Suprapubic skin (tissue), 4 donors: ENCODE data around the gene COL11A1. TPM values are rescaled to one million over a fixed set of nuclear protein-coding genes. Genes with fewer than 3 reads are reported as not detected.
"Not testable (repeated sequence)": the region's sequence is repeated elsewhere in the genome, so short reads cannot be mapped to it uniquely, and the experiment has no call there.

Experiments used
- DNase-seq, 2 donors: peaks; one replicate each; pipeline ENCODE4 v3.0.0-alpha.2; 2019; ENCODE audit warnings: low spot score in 2 of 2
- H3K27ac ChIP-seq: fragments of 200-600 bp; sonication (generic); one replicate; pipeline ENCODE4 v1.5.1; 2019
- H3K27me3 ChIP-seq: fragments of 200-600 bp; sonication (generic); one replicate; pipeline ENCODE4 v1.5.1; 2019
- H3K36me3 ChIP-seq: fragments of 200-600 bp; sonication (generic); one replicate; pipeline ENCODE4 v1.5.1; 2019
- H3K4me1 ChIP-seq: fragments of 200-600 bp; sonication (generic); one replicate; pipeline ENCODE4 v1.5.1; 2019
- H3K4me3 ChIP-seq: fragments of 200-600 bp; sonication (generic); one replicate; pipeline ENCODE4 v1.5.1; 2019; ENCODE audit warnings: mild to moderate bottlenecking
- H3K9me3 ChIP-seq: fragments of 200-600 bp; sonication (generic); one replicate; pipeline ENCODE4 v1.5.1; 2019
- CTCF ChIP-seq, 2 donors: fragments of 200-600 bp in 1 of 2; fragments of 450-650 bp in 1 of 2; sonication (generic) in 1 of 2; IDR thresholded peaks; one replicate each; pipeline ENCODE4 v1.5.1; 2016 to 2019; ENCODE audit warnings: antibody characterized with exemption in 2 of 2, mild to moderate bottlenecking in 1 of 2, moderate library complexity in 1 of 2
- EP300 ChIP-seq: sonication (generic); formaldehyde crosslinking; IDR thresholded peaks from one replicate; pipeline ENCODE4 v1.6.1; 2017; ENCODE audit warnings: antibody characterized with exemption
- POLR2A ChIP-seq, 2 donors: fragments of 450-650 bp; IDR thresholded peaks; one replicate each; pipeline ENCODE4 v1.6.1; 2017; ENCODE audit warnings: antibody characterized with exemption in 2 of 2, mild to moderate bottlenecking in 2 of 2, moderate library complexity in 2 of 2
- POLR2AphosphoS5 ChIP-seq, 3 donors: sonication (generic); formaldehyde crosslinking; IDR thresholded peaks; one replicate each; pipeline ENCODE4 v1.6.1; 2017; ENCODE audit warnings: antibody characterized with exemption in 3 of 3
- WGBS: methylation state at CpG from one replicate; pipeline ENCODE4 v1.1.5; 2018; 5-methylcytosine and 5-hydroxymethylcytosine counted together
- total RNA-seq, 4 donors: library from RNA; depleted of rRNA; stranded (reverse); fragments of >200 nt; gene quantifications; one replicate each; pipeline ENCODE4 v1.1.0, GENCODE V29; 2016

COL11A1 gene
- total RNA-seq, 4 donors from 2014 or later: 1.6 to 9.8 (median 1.8) TPM; not detected in 1

- WGBS: 38% methylated on average over 3 of the region's 3 CpGs
- H3K4me1 ChIP-seq: no peaks in the 10 kb centered on the region
- no peaks in the 10 kb centered on the region for H3K36me3 ChIP-seq
- no peaks in the 10 kb centered on the region for H3K27me3 ChIP-seq
- H3K4me3 ChIP-seq: no peak overlapping the region
- TF ChIP-seq EP300 (no peak), POLR2A (IDR thresholded peaks at IDR 0.05) (no peak), CTCF (IDR thresholded peaks at IDR 0.05) (no peak), POLR2AphosphoS5 (IDR thresholded peaks at IDR 0.05) (no peak)
- H3K9me3 ChIP-seq: no peaks in the 10 kb centered on the region
- H3K27ac ChIP-seq: no peak overlapping the region
- no peak for DNase-seq
Observed at GRCh38 chr1:102937401-102937800, 170.9 kb downstream of the COL11A1 start.

- DNase-seq, H3K36me3 ChIP-seq, H3K4me3 ChIP-seq, H3K4me1 ChIP-seq, H3K9me3 ChIP-seq, H3K27me3 ChIP-seq, H3K27ac ChIP-seq: not testable (repeated sequence)
- WGBS: 97% methylated on average over 4 of the region's 9 CpGs
Observed at GRCh38 chr1:102933362-102933761, 175.0 kb downstream of the COL11A1 start.

- Histone ChIP-seq H3K4me3 (no peak overlapping the region), H3K4me1 (no peaks in the 10 kb centered on the region), H3K27me3 (no peaks in the 10 kb centered on the region), H3K27ac (no peak overlapping the region), H3K36me3 (no peaks in the 10 kb centered on the region), H3K9me3 (no peaks in the 10 kb centered on the region)
- WGBS: 0% methylated on average over 1 of the region's 1 CpG
- TF ChIP-seq POLR2A (IDR thresholded peaks at IDR 0.05) (no peak), CTCF (IDR thresholded peaks at IDR 0.05) (no peak), POLR2AphosphoS5 (IDR thresholded peaks at IDR 0.05) (no peak), EP300 (no peak)
- DNase-seq: no peak
Observed at GRCh38 chr1:102919659-102920058, 188.7 kb downstream of the COL11A1 start.

- no peak for DNase-seq
- Histone ChIP-seq H3K27me3 (no peaks in the 10 kb centered on the region), H3K27ac (no peak overlapping the region), H3K4me1 (no peaks in the 10 kb centered on the region), H3K4me3 (no peak overlapping the region), H3K9me3 (no peaks in the 10 kb centered on the region), H3K36me3 (no peaks in the 10 kb centered on the region)
- no peak for TF ChIP-seq CTCF (IDR thresholded peaks at IDR 0.05)
- no peak for TF ChIP-seq EP300
- TF ChIP-seq POLR2A (IDR thresholded peaks at IDR 0.05): no peak
- 73% methylated on average over 1 of the region's 1 CpG for WGBS
Observed at GRCh38 chr1:102901996-102902395, 206.3 kb downstream of the COL11A1 start.

- H3K36me3 ChIP-seq: no peaks in the 10 kb centered on the region
- no peak for DNase-seq
- no peaks in the 10 kb centered on the region for H3K9me3 ChIP-seq
- no peak overlapping the region for H3K27ac ChIP-seq
- 77% methylated on average over 3 of the region's 3 CpGs for WGBS
- TF ChIP-seq CTCF (IDR thresholded peaks at IDR 0.05) (no peak), EP300 (no peak), POLR2AphosphoS5 (IDR thresholded peaks at IDR 0.05) (no peak), POLR2A (IDR thresholded peaks at IDR 0.05) (no peak)
- no peaks in the 10 kb centered on the region for H3K4me1 ChIP-seq
- H3K27me3 ChIP-seq: no peaks in the 10 kb centered on the region
- H3K4me3 ChIP-seq: no peak overlapping the region
Observed at GRCh38 chr1:102899935-102900334, 208.4 kb downstream of the COL11A1 start.

GRCh38 chr1:102897557-102897956 lies 210.8 kb downstream of the COL11A1 start:
- H3K27me3 ChIP-seq: no peaks in the 10 kb centered on the region
- no peak overlapping the region for H3K27ac ChIP-seq
- 15% methylated on average over 3 of the region's 3 CpGs for WGBS
- H3K4me1 ChIP-seq: no peaks in the 10 kb centered on the region
- no peak for DNase-seq
- no peak overlapping the region for H3K4me3 ChIP-seq
- TF ChIP-seq CTCF (IDR thresholded peaks at IDR 0.05) (no peak), EP300 (no peak), POLR2A (IDR thresholded peaks at IDR 0.05) (no peak), POLR2AphosphoS5 (IDR thresholded peaks at IDR 0.05) (no peak)
- H3K9me3 ChIP-seq: no peaks in the 10 kb centered on the region
- H3K36me3 ChIP-seq: no peaks in the 10 kb centered on the region
